K562 (cell line): ENCODE measurements around the gene POLR3K. TPM values are rescaled to one million over a fixed set of nuclear protein-coding genes. Genes with fewer than 3 reads are reported as not detected.

Experiments used
- BRF2 ChIP-seq: IDR thresholded peaks from 3 replicates; pipeline ENCODE4 v1.6.1; 2011; ENCODE audit warnings: borderline replicate concordance, mild to moderate bottlenecking; ENCODE audit not compliant: insufficient read length, insufficient read depth
- CTBP1 ChIP-seq: fragments of 450-650 bp; IDR thresholded peaks from 2 replicates; pipeline ENCODE4 v1.6.1; 2016; ENCODE audit warnings: borderline replicate concordance
- CTCFL ChIP-seq: IDR thresholded peaks from 2 replicates; pipeline ENCODE4 v1.6.1; 2011; ENCODE audit warnings: borderline replicate concordance, low read depth, mild to moderate bottlenecking, moderate library complexity, low read length; ENCODE audit not compliant: insufficient read depth, poor library complexity, severe bottlenecking
- HMG20A ChIP-seq: fragments of 450-650 bp; formaldehyde crosslinking; conservative IDR thresholded peaks from 2 replicates; pipeline ENCODE4 v1.4.0; 2020; ENCODE audit warnings: mild to moderate bottlenecking, mixed read lengths
- LARP7 ChIP-seq: fragments of 450-650 bp; IDR thresholded peaks from 2 replicates; pipeline ENCODE4 v1.6.1; 2016
- NFIX ChIP-seq: fragments of 250-450 bp; sonication (Bioruptor Pico); IDR thresholded peaks from 2 replicates; pipeline ENCODE4 v1.4.0; 2020; ENCODE audit warnings: low read depth, mild to moderate bottlenecking, moderate library complexity
- SAFB2 ChIP-seq: fragments of 200-400 bp; formaldehyde crosslinking; IDR thresholded peaks from 2 replicates; pipeline ENCODE4 v1.6.1; 2018; ENCODE audit warnings: borderline replicate concordance, low read length, low read depth, moderate library complexity; ENCODE audit not compliant: severe bottlenecking
- SREBF2 ChIP-seq: sonication (generic); formaldehyde crosslinking; IDR thresholded peaks from 2 replicates; pipeline ENCODE4 v1.4.0; 2020; ENCODE audit warnings: mild to moderate bottlenecking, missing genetic modification reagents
- TAF7 ChIP-seq: fragments of 450-650 bp; IDR thresholded peaks from 2 replicates; pipeline ENCODE4 v1.6.1; 2016; ENCODE audit warnings: missing genetic modification characterization, missing compliant biosample characterization
- TARDBP ChIP-seq: fragments of 450-650 bp; IDR thresholded peaks from 2 replicates; pipeline ENCODE4 v1.6.1; 2016
- XRCC5 ChIP-seq: fragments of 200-400 bp; formaldehyde crosslinking; IDR thresholded peaks from 2 replicates; pipeline ENCODE4 v1.6.1; 2017; ENCODE audit warnings: low read depth, mild to moderate bottlenecking, low read length
- ZFPM2 ChIP-seq: fragments of 250-450 bp; sonication (Bioruptor Pico); IDR thresholded peaks from 2 replicates; pipeline ENCODE4 v1.5.1; 2022; ENCODE audit warnings: mild to moderate bottlenecking
- ZNF143 ChIP-seq: sonication (generic); formaldehyde crosslinking; IDR thresholded peaks from 2 replicates; pipeline ENCODE4 v1.9.0; 2022; ENCODE audit warnings: mild to moderate bottlenecking, missing genetic modification reagents
- ZNF57 ChIP-seq: fragments of 450-650 bp; formaldehyde crosslinking; IDR thresholded peaks from 2 replicates; pipeline ENCODE4 v1.4.0; 2020; ENCODE audit warnings: mild to moderate bottlenecking, moderate library complexity
- polyA plus RNA-seq, 8 experiments: library from polyadenylated mRNA; depleted of rRNA in 4 of 8; stranded (reverse) in 5 of 8; unstranded in 3 of 8; fragments of >200 nt; fragmentation: Nextera tagmentation in 2 of 8; fragmentation: Illumina TruSeq in 1 of 8; extraction: Ambion mirVana in 2 of 8; extraction: Trizol in 1 of 8; gene quantifications; 2 replicates each; pipeline versions ENCODE4 v1.2.1 to v1.2.3, GENCODE V29; 2011 to 2014; ENCODE audit warnings: inconsistent platforms in 1 of 8, missing spikeins in 1 of 8
- total RNA-seq, 7 experiments: library from RNA; depleted of rRNA in 6 of 7; stranded (reverse); fragments of >200 nt in 6 of 7; fragmentation: Illumina TruSeq in 2 of 7; extraction: Trizol in 2 of 7; gene quantifications; 2 replicates each; pipeline versions ENCODE4 v1.2.1 to v1.2.3, GENCODE V29; 2011 to 2021; ENCODE audit warnings: low replicate concordance in 1 of 7
- TF ChIP-seq, protein P1 (sequence below), 2 experiments: fragments of 450-650 bp; IDR thresholded peaks; 2 replicates each; pipeline ENCODE4 v1.6.1; 2016
- TF ChIP-seq, protein P2 (sequence below), 2 experiments: IDR thresholded peaks in 1 of 2; conservative IDR thresholded peaks in 1 of 2; 2 replicates each; pipeline ENCODE4 v1.6.1; 2016; ENCODE audit warnings: low read depth in 2 of 2, mild to moderate bottlenecking in 1 of 2, missing compliant biosample characterization in 1 of 2, missing genetic modification characterization in 1 of 2, moderate library complexity in 1 of 2

Gene POLR3K
- total and polyA plus RNA-seq, 9 of the 15 experiments (the other 6 are each of a cell fraction or from before 2014, with no cell fraction given): 42.1 to 315 (median 86.7) TPM

DNA sequence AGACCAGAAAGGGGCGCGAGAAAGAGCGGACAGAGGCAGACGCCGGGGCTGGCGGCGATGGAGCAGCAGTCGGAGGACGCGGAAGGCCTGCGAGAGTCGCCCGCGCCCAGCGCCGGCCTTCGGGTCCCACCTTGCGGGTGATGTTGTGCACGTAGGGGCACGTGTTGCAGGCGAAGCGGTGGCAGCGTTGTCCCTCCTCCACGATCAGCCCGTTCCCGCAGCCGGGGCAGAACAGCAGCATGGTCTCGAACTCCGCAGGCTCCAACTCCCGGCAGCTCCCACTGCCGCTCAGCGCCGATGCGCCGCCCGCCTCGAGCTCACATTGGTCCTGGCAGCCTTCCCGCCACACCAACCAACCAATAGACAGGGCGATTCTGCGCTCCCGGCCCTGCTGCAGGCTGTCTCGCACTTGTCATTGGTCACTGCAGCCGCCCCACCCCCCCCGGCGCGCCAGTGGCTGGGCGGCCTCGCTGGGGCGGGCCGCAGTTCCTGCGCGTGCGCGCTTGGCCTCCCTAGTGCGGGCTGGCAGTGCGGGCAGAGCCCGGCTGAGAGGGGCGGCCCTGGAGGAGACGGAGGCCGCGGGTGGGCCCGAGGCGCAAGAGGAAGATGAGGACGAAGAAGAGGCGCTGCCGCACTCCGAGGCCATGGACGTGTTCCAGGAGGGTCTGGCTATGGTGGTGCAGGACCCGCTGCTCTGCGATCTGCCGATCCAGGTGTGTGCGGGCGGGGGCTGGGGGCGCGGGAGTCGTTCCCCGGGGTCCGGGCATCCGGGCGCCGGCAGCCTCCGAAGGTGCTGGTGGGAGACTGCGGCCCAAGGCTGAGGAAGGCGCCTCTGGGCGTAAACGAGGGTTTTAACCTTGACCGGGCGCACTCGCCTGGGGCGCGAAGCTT is at the start of gene POLR3K, which contains the start of gene SNRNP25 (continued):
- TF ChIP-seq CTCFL: no peak
- no peak for TF ChIP-seq XRCC5
- no peak for TF ChIP-seq ZFPM2 (CRISPR knock-in tag)
- TF ChIP-seq, protein P1, sequence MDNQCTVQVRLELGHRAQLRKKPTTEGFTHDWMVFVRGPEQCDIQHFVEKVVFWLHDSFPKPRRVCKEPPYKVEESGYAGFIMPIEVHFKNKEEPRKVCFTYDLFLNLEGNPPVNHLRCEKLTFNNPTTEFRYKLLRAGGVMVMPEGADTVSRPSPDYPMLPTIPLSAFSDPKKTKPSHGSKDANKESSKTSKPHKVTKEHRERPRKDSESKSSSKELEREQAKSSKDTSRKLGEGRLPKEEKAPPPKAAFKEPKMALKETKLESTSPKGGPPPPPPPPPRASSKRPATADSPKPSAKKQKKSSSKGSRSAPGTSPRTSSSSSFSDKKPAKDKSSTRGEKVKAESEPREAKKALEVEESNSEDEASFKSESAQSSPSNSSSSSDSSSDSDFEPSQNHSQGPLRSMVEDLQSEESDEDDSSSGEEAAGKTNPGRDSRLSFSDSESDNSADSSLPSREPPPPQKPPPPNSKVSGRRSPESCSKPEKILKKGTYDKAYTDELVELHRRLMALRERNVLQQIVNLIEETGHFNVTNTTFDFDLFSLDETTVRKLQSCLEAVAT (IDR thresholded peaks at IDR 0.05): 0 out of 4 replicates have a peak, but pooled peaks of 1 of the 2 experiments have one; percentile 50
- no peak for TF ChIP-seq BRF2
- TF ChIP-seq CTBP1: no peak; the same call in 1 of the 2 replicates
- TF ChIP-seq NFIX (CRISPR knock-in tag): no peak
- TF ChIP-seq ZNF57 (CRISPR knock-in tag): no peak
- no peak for TF ChIP-seq LARP7
- TF ChIP-seq SAFB2: no peak
- no peak for TF ChIP-seq TARDBP
- TF ChIP-seq SREBF2: no peak
- TF ChIP-seq, protein P2, sequence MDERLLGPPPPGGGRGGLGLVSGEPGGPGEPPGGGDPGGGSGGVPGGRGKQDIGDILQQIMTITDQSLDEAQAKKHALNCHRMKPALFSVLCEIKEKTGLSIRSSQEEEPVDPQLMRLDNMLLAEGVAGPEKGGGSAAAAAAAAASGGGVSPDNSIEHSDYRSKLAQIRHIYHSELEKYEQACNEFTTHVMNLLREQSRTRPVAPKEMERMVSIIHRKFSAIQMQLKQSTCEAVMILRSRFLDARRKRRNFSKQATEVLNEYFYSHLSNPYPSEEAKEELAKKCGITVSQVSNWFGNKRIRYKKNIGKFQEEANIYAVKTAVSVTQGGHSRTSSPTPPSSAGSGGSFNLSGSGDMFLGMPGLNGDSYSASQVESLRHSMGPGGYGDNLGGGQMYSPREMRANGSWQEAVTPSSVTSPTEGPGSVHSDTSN (CRISPR knock-in tag; IDR thresholded peaks at IDR 0.05; ENCODE audit: low read depth): peak; percentile 25; the same call in 1 of the 2 replicates
- TF ChIP-seq, protein P2 (tag; conservative IDR thresholded peaks at IDR 0.05; ENCODE audit: low read depth): peak; percentile 75
- TF ChIP-seq TAF7 (tag): no peak
- TF ChIP-seq ZNF143 (CRISPR knock-in tag): no peak; the same call in 1 of the 2 replicates
- TF ChIP-seq HMG20A (CRISPR knock-in tag): no peak
